Thymus (tissue), 14 donors: ENCODE data around the gene GDF2. TPM values are rescaled to one million over a fixed set of nuclear protein-coding genes. Genes with fewer than 3 reads are reported as not detected.

ENCODE experiments used
- DNase-seq, 9 donors: peaks; one replicate each; pipeline ENCODE4 v3.0.0-alpha.2; 2013; ENCODE audit warnings: low spot score in 9 of 9, low read depth in 6 of 9, missing footprints in 1 of 9
- H3K27ac ChIP-seq, 2 donors: one replicate each; pipeline ENCODE4 v1.5.1; 2013; ENCODE audit warnings: control low read depth in 1 of 2, low read depth in 1 of 2, low read length in 1 of 2, mild to moderate bottlenecking in 1 of 2, moderate library complexity in 1 of 2
- H3K27me3 ChIP-seq, 2 donors: one replicate each; pipeline ENCODE4 v1.5.1; 2013; ENCODE audit warnings: low read length in 1 of 2; ENCODE audit not compliant: control insufficient read depth in 2 of 2, insufficient read depth in 1 of 2
- H3K36me3 ChIP-seq, 2 donors: one replicate each; pipeline ENCODE4 v1.5.1; 2013; ENCODE audit warnings: low read length in 1 of 2, mild to moderate bottlenecking in 1 of 2, moderate library complexity in 1 of 2; ENCODE audit not compliant: control insufficient read depth in 2 of 2, insufficient read depth in 2 of 2
- H3K4me1 ChIP-seq, 2 donors: one replicate each; pipeline ENCODE4 v1.5.1; 2013; ENCODE audit warnings: low read length in 2 of 2; ENCODE audit not compliant: control insufficient read depth in 2 of 2, insufficient read depth in 2 of 2
- H3K4me3 ChIP-seq, 2 donors: one replicate each; pipeline ENCODE4 v1.5.1; 2013; ENCODE audit warnings: low read length in 2 of 2, control low read depth in 1 of 2, mild to moderate bottlenecking in 1 of 2
- H3K9me3 ChIP-seq, 2 donors: one replicate each; pipeline ENCODE4 v1.5.1; 2013; ENCODE audit warnings: low read length in 1 of 2, mild to moderate bottlenecking in 1 of 2; ENCODE audit not compliant: control insufficient read depth in 2 of 2, insufficient read depth in 1 of 2
- WGBS: extraction: QIAGEN DNeasy Blood & Tissue Kit; methylation state at CpG from one replicate; pipeline ENCODE4 v1.1.7; 2013; 5-methylcytosine and 5-hydroxymethylcytosine counted together
- long read RNA-seq, 10 donors: transcript quantifications; one replicate each; lab custom pipeline, GENCODE V29; 2026
- polyA plus RNA-seq: library from polyadenylated mRNA; stranded (reverse); fragments of 200-250 nt; gene quantifications from one replicate; pipeline ENCODE4 v1.2.3, GENCODE V29; 2013
- total RNA-seq: library from RNA; stranded (reverse); fragments of 120-200 nt; gene quantifications from one replicate; pipeline ENCODE4 v1.2.4, GENCODE V29; 2013
- donor health status: healthy.

GDF2 gene
- total RNA-seq, result not detected
- polyA plus RNA-seq, result 0.02 TPM
- long read RNA-seq, donor 1, result 0 reads
- long read RNA-seq, donor 2, result 0 reads
- long read RNA-seq, donor 3, result 0 reads
- long read RNA-seq, donor 4, result 0 reads
- long read RNA-seq, donor 5, result 0 reads
- long read RNA-seq, donor 6, result 0 reads
- long read RNA-seq, donor 7, result 0 reads
- long read RNA-seq, donor 8, result 0 reads
- long read RNA-seq, donor 9, result 0 reads
- long read RNA-seq, donor 10, result 0 reads

GRCh38 chr10:47322300-47323061 is at the start of gene GDF2:
Gene GDF2 (plus strand): TSS chr10:47322454. CDS start chr10:47322669, 215 bp downstream.
- Histone ChIP-seq H3K4me1 (no peaks in the 10 kb centered on the region), H3K27me3 (peaks cover 0 to 13% of the 10 kb centered on the region in 2 donors), H3K27ac (no peak within 1 kb of the TSS), H3K36me3 (no peaks in the 10 kb centered on the region), H3K9me3 (peaks cover 0 to 4% of the 10 kb centered on the region in 2 donors), H3K4me3 (no peak within 1 kb of the TSS)
- 96% methylated on average over 35 of the region's 35 CpGs for WGBS
- no peak for DNase-seq

DNA sequence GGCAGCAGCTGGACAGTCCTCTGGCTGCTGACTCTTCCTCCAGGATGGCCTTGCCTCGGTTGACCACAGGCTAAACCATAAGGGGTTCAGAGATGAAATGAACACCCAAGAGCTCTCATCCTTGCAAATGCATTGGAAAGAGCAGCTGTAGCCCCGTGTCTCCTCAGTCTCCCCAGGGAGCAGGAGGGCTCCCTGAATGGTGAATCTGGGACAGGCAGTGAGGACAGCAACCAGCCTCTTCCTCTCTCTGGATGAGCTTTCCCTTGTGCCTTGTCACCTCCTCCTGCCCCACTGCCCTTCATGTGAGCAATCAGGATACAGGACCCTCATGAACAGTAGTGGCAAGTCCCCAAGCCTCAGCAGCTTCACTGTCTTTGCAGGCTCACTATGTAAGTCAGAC is 46.2 kb upstream of the GDF2 start:
- Histone ChIP-seq H3K27ac (no peak overlapping the region), H3K27me3 (no peaks in the 10 kb centered on the region), H3K36me3 (no peaks in the 10 kb centered on the region), H3K9me3 (no peaks in the 10 kb centered on the region), H3K4me3 (no peak overlapping the region), H3K4me1 (peaks cover 24 to 29% of the 10 kb centered on the region in 2 donors)
- WGBS, result 93% methylated on average over 2 of the region's 2 CpGs
- DNase-seq, result no peak

GRCh38 chr10:47276576-47277351 is 45.5 kb upstream of the GDF2 start:
- H3K27me3 ChIP-seq, result no peaks in the 10 kb centered on the region
- peaks cover 24 to 29% of the 10 kb centered on the region in 2 donors for H3K4me1 ChIP-seq
- H3K27ac ChIP-seq, result peak overlapping the region in 1 of 2 donors; percentile 14
- H3K9me3 ChIP-seq, result no peaks in the 10 kb centered on the region
- WGBS, result 96% methylated on average over 11 of the region's 11 CpGs
- DNase-seq, result no peak
- H3K4me3 ChIP-seq, result no peak overlapping the region
- H3K36me3 ChIP-seq, result no peaks in the 10 kb centered on the region

DNA sequence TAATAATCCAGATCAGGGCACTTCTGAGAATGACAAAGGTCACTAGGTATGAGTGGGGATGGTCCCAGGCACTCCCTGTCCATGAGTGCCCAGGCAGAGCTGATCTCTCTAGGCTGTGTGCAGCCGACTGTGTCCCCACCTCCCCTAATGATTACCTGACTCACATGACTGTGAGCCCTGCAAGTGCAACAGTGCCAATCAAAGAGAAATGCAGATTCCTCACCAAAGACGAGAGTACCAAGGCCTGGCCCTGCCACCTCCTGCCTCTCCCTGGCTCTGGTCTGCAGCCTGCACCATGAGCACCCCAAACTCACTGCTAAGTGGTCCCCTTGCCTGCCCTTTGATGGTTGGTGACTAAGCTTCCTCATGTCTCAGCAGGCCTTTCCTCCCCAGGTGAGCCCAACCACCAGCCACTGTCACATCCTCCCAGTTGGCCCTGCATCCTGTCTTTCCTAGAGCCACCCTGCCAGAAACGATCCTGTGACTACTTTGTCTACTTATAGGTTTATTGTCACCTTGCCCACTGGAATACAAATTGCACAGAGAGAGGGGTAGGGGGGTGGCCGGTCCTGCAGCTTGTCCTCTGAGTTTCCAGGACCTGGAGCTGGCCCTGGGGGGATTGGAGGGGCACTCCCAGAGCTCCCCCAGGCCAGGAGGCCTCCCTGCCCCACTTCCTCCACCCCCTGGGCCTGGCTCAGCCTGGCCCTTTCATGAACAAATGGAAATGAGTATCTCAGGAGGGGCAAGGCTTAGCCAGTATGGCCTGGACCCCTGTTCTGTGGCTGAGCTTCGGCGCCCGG is 44.7 kb upstream of the GDF2 start:
- H3K27me3 ChIP-seq, result no peaks in the 10 kb centered on the region
- WGBS, result 45% methylated on average over 7 of the region's 7 CpGs
- DNase-seq, result peak in 3 of 9 donors; percentile 23 to 65 (median 53)
- H3K27ac ChIP-seq, result peak overlapping the region; percentile 55 to 62
- H3K4me1 ChIP-seq, result peaks cover 24 to 29% of the 10 kb centered on the region in 2 donors
- no peaks in the 10 kb centered on the region for H3K9me3 ChIP-seq
- H3K4me3 ChIP-seq, result no peak overlapping the region
- no peaks in the 10 kb centered on the region for H3K36me3 ChIP-seq

DNA sequence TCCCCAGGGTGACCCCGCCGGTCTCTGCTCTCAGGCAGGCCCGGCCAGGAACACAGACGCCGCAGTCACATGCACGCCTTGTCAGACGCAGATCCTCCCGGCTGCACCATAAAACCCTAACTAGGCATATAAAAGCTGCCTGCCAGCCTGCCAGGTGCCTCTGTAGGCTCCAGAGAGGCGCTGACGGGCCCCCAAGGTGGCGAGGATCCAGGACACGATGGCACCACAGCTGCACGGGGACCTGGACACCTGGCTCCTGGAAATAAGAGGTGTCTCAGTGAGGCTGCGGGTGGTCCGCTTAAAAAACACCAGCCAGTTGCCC is 44.1 kb upstream of the GDF2 start:
- Histone ChIP-seq H3K27ac (peak overlapping the region in 1 of 2 donors; percentile 55), H3K4me1 (peaks cover 24 to 29% of the 10 kb centered on the region in 2 donors), H3K4me3 (no peak overlapping the region), H3K9me3 (no peaks in the 10 kb centered on the region), H3K36me3 (no peaks in the 10 kb centered on the region), H3K27me3 (no peaks in the 10 kb centered on the region)
- WGBS, result 33% methylated on average over 15 of the region's 15 CpGs
- peak in 2 of 9 donors; percentile 28 to 29 for DNase-seq

DNA sequence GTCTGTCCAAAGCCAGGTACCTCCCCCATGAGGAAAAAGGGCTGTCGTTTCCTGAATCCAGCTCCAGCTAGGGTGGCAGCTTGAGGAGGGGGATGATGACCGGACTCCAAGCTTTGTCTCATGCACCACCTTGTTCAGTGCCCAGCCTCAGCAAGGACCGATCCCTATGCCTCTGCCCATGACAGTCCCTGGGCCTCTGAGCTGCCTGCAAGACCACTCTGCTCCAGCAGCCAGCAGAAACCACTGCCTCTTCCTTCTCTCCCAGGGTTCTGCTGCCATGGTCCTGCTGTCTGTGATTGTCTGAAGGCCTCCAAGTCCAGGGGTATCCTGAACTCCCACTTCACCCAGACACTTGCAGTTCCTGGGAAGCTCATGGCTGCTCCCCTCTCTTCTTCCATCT is 43.5 kb upstream of the GDF2 start:
- H3K9me3 ChIP-seq, result no peaks in the 10 kb centered on the region
- H3K27ac ChIP-seq, result no peak overlapping the region
- 100% methylated on average over 3 of the region's 3 CpGs for WGBS
- H3K4me3 ChIP-seq, result no peak overlapping the region
- H3K36me3 ChIP-seq, result no peaks in the 10 kb centered on the region
- H3K27me3 ChIP-seq, result no peaks in the 10 kb centered on the region
- H3K4me1 ChIP-seq, result peaks cover 24 to 29% of the 10 kb centered on the region in 2 donors
- DNase-seq, result no peak

GRCh38 chr10:47279276-47279675 is 43.0 kb upstream of the GDF2 start:
- Histone ChIP-seq H3K27me3 (no peaks in the 10 kb centered on the region), H3K4me3 (no peak overlapping the region), H3K9me3 (no peaks in the 10 kb centered on the region), H3K4me1 (peaks cover 24 to 29% of the 10 kb centered on the region in 2 donors), H3K36me3 (no peaks in the 10 kb centered on the region), H3K27ac (no peak overlapping the region)
- WGBS, result 98% methylated on average over 2 of the region's 2 CpGs
- DNase-seq, result no peak

GRCh38 chr10:47282005-47282656 is 40.1 kb upstream of the GDF2 start:
- Histone ChIP-seq H3K4me3 (no peak overlapping the region), H3K27ac (no peak overlapping the region), H3K4me1 (peaks cover 32 to 39% of the 10 kb centered on the region in 2 donors), H3K27me3 (no peaks in the 10 kb centered on the region), H3K9me3 (no peaks in the 10 kb centered on the region), H3K36me3 (no peaks in the 10 kb centered on the region)
- WGBS, result 91% methylated on average over 6 of the region's 6 CpGs
- DNase-seq, result no peak
